K562 (cell line): ENCODE measurements around the gene LAMA3. TPM values are rescaled to one million over a fixed set of nuclear protein-coding genes. Genes with fewer than 3 reads are reported as not detected.

ENCODE experiments used
- ATAC-seq: fragments of 200-7000 bp; cut with Tn5 transposase; 3 replicates; pipeline ENCODE4 v1.9.1; 2020; ENCODE audit warnings: moderate library complexity
- BruUV-seq: library from RNA; stranded (reverse); fragments of 400-500 nt; replicated peaks from 2 replicates; lab custom pipeline; 2021; lab: Mats Ljungman, UMichigan
- CTCF ChIA-PET: fragments of 300-600 bp; formaldehyde crosslinking; extraction: SDS; loops from one replicate; lab custom pipeline; 2021; ENCODE audit warnings: low intra/inter-chr PET ratio; lab: Yijun Ruan, JAX
- POLR2A ChIA-PET: fragments of 300-600, 350-650 bp; sonication (Branson Sonifier 250); formaldehyde crosslinking; extraction: SDS; loops from one replicate; lab custom pipeline; 2021; ENCODE audit warnings: antibody characterized with exemption, inconsistent platforms; lab: Yijun Ruan, JAX
- DNase-seq, 4 experiments: peaks; one replicate each; pipeline versions ENCODE4 v3.0.0 to v3.0.0-alpha.2; 2011 to 2018; ENCODE audit warnings: low spot score in 3 of 4, mixed read lengths in 3 of 4; ENCODE audit errors: extremely low read depth in 1 of 4
- FAIRE-seq: peaks from 2 replicates; lab custom pipeline; 2011; peaks lifted over from hg19 to GRCh38; lab: Jason Lieb, UNC
- H2AFZ ChIP-seq: 2 replicates; pipeline ENCODE4 v1.6.0; 2011; ENCODE audit warnings: low read depth, low read length, control low read depth, inconsistent platforms
- H3K27ac ChIP-seq: fragments of 200-600 bp; 3 replicates; pipeline ENCODE4 v1.8.0; 2011; ENCODE audit warnings: low read depth, mild to moderate bottlenecking, control low read depth, inconsistent platforms, low read length, moderate library complexity, mixed read lengths; ENCODE audit errors: extremely low read depth
- H3K27me3 ChIP-seq, 2 experiments: fragments of 300-600 bp in 1 of 2; 2 replicates in 1 of 2; 3 replicates in 1 of 2; pipeline versions ENCODE4 v1.6.0 to v1.8.0; 2011; ENCODE audit warnings: inconsistent platforms in 2 of 2, low read length in 2 of 2, mild to moderate bottlenecking in 1 of 2, mixed read lengths in 1 of 2, moderate library complexity in 1 of 2; ENCODE audit not compliant: control insufficient read depth in 2 of 2, insufficient read depth in 2 of 2
- H3K36me3 ChIP-seq: fragments of 300-600 bp; 3 replicates; pipeline ENCODE4 v1.8.0; 2011; ENCODE audit warnings: mild to moderate bottlenecking, low read length, inconsistent platforms; ENCODE audit not compliant: control insufficient read depth, insufficient read depth
- H3K4me1 ChIP-seq, 2 experiments: fragments of 200-600 bp in 1 of 2; replicated peaks in 1 of 2; 2 replicates in 1 of 2; 3 replicates in 1 of 2; pipeline versions ENCODE4 v1.5.1 to v1.8.0; 2011; ENCODE audit warnings: inconsistent platforms in 2 of 2, low read length in 2 of 2, mild to moderate bottlenecking in 1 of 2, mixed read lengths in 1 of 2, moderate library complexity in 1 of 2; ENCODE audit not compliant: control insufficient read depth in 2 of 2, insufficient read depth in 2 of 2
- H3K4me2 ChIP-seq: 2 replicates; pipeline ENCODE4 v1.6.1; 2011; ENCODE audit warnings: low read length, control low read depth, inconsistent platforms, mixed read lengths; ENCODE audit not compliant: insufficient read depth
- H3K4me3 ChIP-seq: fragments of 200-600 bp; sonication (generic), shearing (Covaris generic); 2 replicates; pipeline ENCODE4 v1.5.1; 2016; ENCODE audit warnings: control low read depth, inconsistent platforms
- H3K79me2 ChIP-seq: fragments of 200-600 bp; 3 replicates; pipeline ENCODE4 v1.8.0; 2011; ENCODE audit warnings: low read length, inconsistent platforms; ENCODE audit not compliant: control insufficient read depth, insufficient read depth
- H3K9ac ChIP-seq, 2 experiments: 2 replicates each; pipeline versions ENCODE4 v1.6.0 to v1.6.1; 2011; ENCODE audit warnings: low read depth in 2 of 2, low read length in 2 of 2, control low read depth in 1 of 2, inconsistent platforms in 1 of 2, mild to moderate bottlenecking in 1 of 2, mixed read lengths in 1 of 2; ENCODE audit not compliant: insufficient read depth in 1 of 2
- H3K9me1 ChIP-seq: one replicate; pipeline ENCODE4 v1.6.0; 2011; ENCODE audit warnings: inconsistent platforms, mild to moderate bottlenecking, low read length, moderate library complexity; ENCODE audit not compliant: control insufficient read depth, insufficient read depth
- H3K9me3 ChIP-seq: replicated peaks from 2 replicates; pipeline ENCODE4 v1.5.1; 2011; ENCODE audit warnings: low read depth, low read length, inconsistent platforms; ENCODE audit not compliant: control insufficient read depth, insufficient read depth
- H4K20me1 ChIP-seq: replicated peaks from 2 replicates; pipeline ENCODE4 v1.6.1; 2011; ENCODE audit warnings: low read length, inconsistent platforms, mixed read lengths; ENCODE audit not compliant: control insufficient read depth, insufficient read depth
- CREB3L1 ChIP-seq: fragments of 450-650 bp; IDR thresholded peaks from 2 replicates; pipeline ENCODE4 v1.6.1; 2014; ENCODE audit warnings: low read depth, mild to moderate bottlenecking, moderate library complexity, borderline replicate concordance
- E2F3 ChIP-seq: fragments of 250-450 bp; sonication (Bioruptor Pico); IDR thresholded peaks from 2 replicates; pipeline ENCODE4 v1.4.0; 2020; ENCODE audit warnings: mild to moderate bottlenecking
- ELF4 ChIP-seq: fragments of 450-650 bp; formaldehyde crosslinking; IDR thresholded peaks from 2 replicates; pipeline ENCODE4 v1.4.0; 2022; ENCODE audit warnings: missing genetic modification characterization
- FOS ChIP-seq: IDR thresholded peaks from 3 replicates; pipeline ENCODE4 v1.6.1; 2011; ENCODE audit not compliant: insufficient read length; ENCODE audit errors: extremely low read depth
- FOXA1 ChIP-seq: fragments of 450-650 bp; IDR thresholded peaks from 2 replicates; pipeline ENCODE4 v1.6.1; 2016; ENCODE audit warnings: mild to moderate bottlenecking, borderline replicate concordance
- GABPB2 ChIP-seq: fragments of 250-450 bp; sonication (Bioruptor Pico); conservative IDR thresholded peaks from 2 replicates; pipeline ENCODE4 v1.5.1; 2021; ENCODE audit warnings: mild to moderate bottlenecking
- HNRNPL ChIP-seq: fragments of 200-400 bp; formaldehyde crosslinking; IDR thresholded peaks from 2 replicates; pipeline ENCODE4 v1.6.1; 2017; ENCODE audit warnings: low read depth, mild to moderate bottlenecking, low read length
- JUNB ChIP-seq: fragments of 450-650 bp; formaldehyde crosslinking; conservative IDR thresholded peaks from 2 replicates; pipeline ENCODE4 v1.4.0; 2020; ENCODE audit warnings: mild to moderate bottlenecking
- MEIS2 ChIP-seq: fragments of 450-650 bp; IDR thresholded peaks from 2 replicates; pipeline ENCODE4 v1.6.1; 2014; ENCODE audit warnings: mild to moderate bottlenecking; ENCODE audit not compliant: partially characterized antibody
- MTA3 ChIP-seq: fragments of 450-650 bp; formaldehyde crosslinking; IDR thresholded peaks from 2 replicates; pipeline ENCODE4 v1.6.1; 2017; ENCODE audit warnings: mild to moderate bottlenecking, borderline replicate concordance
- ZC3H8 ChIP-seq: fragments of 450-650 bp; IDR thresholded peaks from 2 replicates; pipeline ENCODE4 v1.6.1; 2017
- ZFP91 ChIP-seq: sonication (generic); formaldehyde crosslinking; IDR thresholded peaks from 2 replicates; pipeline ENCODE4 v1.8.0; 2022; ENCODE audit warnings: mild to moderate bottlenecking, missing genetic modification reagents
- ZNF146 ChIP-seq: IDR thresholded peaks from one replicate; pipeline ENCODE4 v1.6.1; 2018; ENCODE audit warnings: missing compliant biosample characterization; ENCODE audit not compliant: unreplicated experiment
- ZNF175 ChIP-seq: fragments of 200-800 bp; sonication (Bioruptor generic); IDR thresholded peaks from 2 replicates; pipeline ENCODE4 v1.6.1; 2016; ENCODE audit warnings: low read depth, mild to moderate bottlenecking, missing genetic modification characterization, missing compliant biosample characterization
- ZNF253 ChIP-seq: fragments of 250-450 bp; sonication (Bioruptor Pico); conservative IDR thresholded peaks from 2 replicates; pipeline ENCODE4 v1.6.1; 2021; ENCODE audit warnings: mild to moderate bottlenecking
- ZNF583 ChIP-seq: fragments of 250-450 bp; sonication (Bioruptor Pico); IDR thresholded peaks from 2 replicates; pipeline ENCODE4 v1.4.0; 2020
- WGBS: fragments of 100-300 bp; shearing (Covaris generic); methylation state at CpG from one replicate; pipeline ENCODE4 v1.1.6; 2016; ENCODE audit warnings: low coverage, mixed read lengths; ENCODE audit not compliant: insufficient coverage; ENCODE audit errors: missing lambda C conversion rate; 5-methylcytosine and 5-hydroxymethylcytosine counted together
- in situ Hi-C: fragments of 300-500 bp; cut with MboI; formaldehyde crosslinking; loops from 4 replicates; pipeline ENCODE4 v1.15.0; 2018; ENCODE audit warnings: inconsistent platforms, mixed read lengths
- intact Hi-C: fragments of 100-400 bp; cut with micrococcal nuclease; formaldehyde crosslinking; loops from 2 replicates; pipeline ENCODE4 v1.14.2; 2022
- polyA plus RNA-seq, 8 experiments: library from polyadenylated mRNA; depleted of rRNA in 4 of 8; stranded (reverse) in 5 of 8; unstranded in 3 of 8; fragments of >200 nt; fragmentation: Nextera tagmentation in 2 of 8; fragmentation: Illumina TruSeq in 1 of 8; extraction: Ambion mirVana in 2 of 8; extraction: Trizol in 1 of 8; gene quantifications; 2 replicates each; pipeline versions ENCODE4 v1.2.1 to v1.2.3, GENCODE V29; 2011 to 2014; ENCODE audit warnings: inconsistent platforms in 1 of 8, missing spikeins in 1 of 8
- total RNA-seq, 7 experiments: library from RNA; depleted of rRNA in 6 of 7; stranded (reverse); fragments of >200 nt in 6 of 7; fragmentation: Illumina TruSeq in 2 of 7; extraction: Trizol in 2 of 7; gene quantifications; 2 replicates each; pipeline versions ENCODE4 v1.2.1 to v1.2.3, GENCODE V29; 2011 to 2021; ENCODE audit warnings: low replicate concordance in 1 of 7

The LAMA3 gene
- total and polyA plus RNA-seq, 9 of the 15 experiments (the other 6 are each of a cell fraction or from before 2014, with no cell fraction given) = 0.07 TPM; not detected in 8

DNA sequence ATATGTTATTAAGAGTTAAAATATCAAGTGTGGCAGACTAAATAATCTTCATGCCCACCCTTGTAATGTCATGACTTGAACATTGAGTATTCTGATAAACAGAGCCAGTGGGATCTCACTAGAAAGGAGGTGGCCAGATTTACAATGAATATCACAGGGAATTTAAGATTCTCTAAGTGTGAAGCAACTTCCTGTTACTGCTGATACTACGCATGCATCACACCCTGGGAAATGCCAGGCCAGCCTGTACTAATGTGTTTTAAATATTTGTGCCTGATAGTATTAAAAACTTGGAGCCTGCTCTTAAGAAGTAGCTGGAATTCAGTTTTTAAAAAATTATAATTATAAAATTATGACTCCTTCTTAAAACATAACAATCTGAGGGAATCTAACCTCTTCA, 148.3 kb downstream of the LAMA3 start:
- Histone ChIP-seq H3K27me3 (peaks cover 0 to 4% of the 10 kb centered on the region in 2 experiments; a peak in 2 of 5 replicates), H3K79me2 (no peaks in the 10 kb centered on the region), H3K4me1 (no peaks in the 10 kb centered on the region), H2AFZ (no peak overlapping the region), H3K36me3 (no peaks in the 10 kb centered on the region), H3K4me3 (no peak overlapping the region), H3K4me2 (no peak overlapping the region), H4K20me1 (no peaks in the 10 kb centered on the region), H3K27ac (no peak overlapping the region), H3K9me3 (no peaks in the 10 kb centered on the region)
- in situ Hi-C loops (no loop called here), intact Hi-C loops (no loop called here)
- 0% methylated on average over 1 of the region's 1 CpG for WGBS
- no peak for ATAC-seq
- FAIRE-seq = no peak
- no TSS peak for BruUV-seq
- DNase-seq = no peak
- CTCF ChIA-PET = no interaction called here
- TF ChIP-seq MEIS2 (no peak), ZNF583 (CRISPR knock-in tag) (no peak), HNRNPL (no peak), ELF4 (CRISPR knock-in tag) (no peak), ZNF146 (CRISPR knock-in tag) (no peak), MTA3 (no peak), ZNF253 (CRISPR knock-in tag) (no peak), CREB3L1 (no peak), ZFP91 (CRISPR knock-in tag) (no peak), ZC3H8 (no peak), ZNF175 (CRISPR knock-in tag) (no peak), GABPB2 (no peak), FOXA1 (no peak), FOS (no peak), E2F3 (CRISPR knock-in tag) (no peak), JUNB (CRISPR knock-in tag) (no peak)
- TF ChIP-seq, all 486 proteins: peak for 0
- POLR2A ChIA-PET = interaction anchor here (0.7 kb wide), 1 partner anchor 195 kb away, joined by 3 read pairs; no protein-coding TSS in a partner anchor
- Histone ChIP-seq H3K9ac (no peak overlapping the region), H3K9me1 (no peaks in the 10 kb centered on the region)
